NCI-H2196 (cell line): ENCODE results near the gene NPAS3.
"Not testable (repeated sequence)": the region's sequence is repeated elsewhere in the genome, so short reads cannot be mapped to it uniquely, and the experiment has no call there.

Experiments
- DNase-seq: peaks from one replicate; lab custom pipeline; 2025; ENCODE audit not compliant: unreplicated experiment; lab: John Stamatoyannopoulos, UW

The NPAS3 gene

DNA sequence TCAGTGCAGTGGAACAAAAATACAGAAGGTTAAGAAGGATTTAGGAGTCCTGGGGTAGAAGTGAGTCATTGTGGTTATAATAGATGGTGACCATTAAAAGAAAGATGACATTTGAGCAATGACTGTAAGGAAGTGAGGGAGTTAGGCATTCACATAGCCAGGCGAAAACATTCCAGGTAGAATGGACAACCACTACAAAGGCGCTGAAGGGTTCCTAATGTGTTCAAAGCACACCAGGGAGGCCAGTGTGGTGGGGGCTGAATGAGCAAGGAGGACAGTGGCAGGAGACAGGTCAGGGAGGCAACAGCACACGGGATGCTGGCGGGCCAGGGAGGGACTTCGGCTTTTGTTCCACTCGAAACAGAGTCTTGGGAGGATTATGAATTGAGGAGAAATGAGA, 129.9 kb downstream of the NPAS3 start:
- no peak for DNase-seq

- no peak for DNase-seq
Measured at GRCh38 chr14:33070475-33070874, 131.8 kb downstream of the NPAS3 start.

- DNase-seq = no peak
Measured at GRCh38 chr14:33073023-33073422, 134.3 kb downstream of the NPAS3 start.

GRCh38 chr14:33081259-33081658, 142.6 kb downstream of the NPAS3 start:
- DNase-seq = no peak

DNA sequence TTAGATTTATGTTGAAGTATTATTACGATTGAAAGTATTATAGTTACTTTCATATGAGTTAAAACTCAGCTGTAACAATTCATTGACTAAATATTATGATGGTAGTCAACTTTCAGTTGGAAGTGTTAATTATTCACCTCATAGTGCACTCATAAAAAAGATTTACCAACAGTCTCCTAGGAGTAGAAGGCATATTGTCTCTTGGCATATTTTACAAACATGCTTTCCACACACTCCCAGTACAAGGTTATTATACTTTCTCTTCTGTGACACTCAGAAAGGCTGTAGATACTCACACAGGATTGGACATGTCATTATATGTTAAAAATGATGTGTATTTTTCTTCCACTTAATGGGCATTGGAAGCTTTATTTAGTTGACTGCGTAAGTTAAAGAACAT, 147.1 kb downstream of the NPAS3 start:
- DNase-seq = no peak

DNA sequence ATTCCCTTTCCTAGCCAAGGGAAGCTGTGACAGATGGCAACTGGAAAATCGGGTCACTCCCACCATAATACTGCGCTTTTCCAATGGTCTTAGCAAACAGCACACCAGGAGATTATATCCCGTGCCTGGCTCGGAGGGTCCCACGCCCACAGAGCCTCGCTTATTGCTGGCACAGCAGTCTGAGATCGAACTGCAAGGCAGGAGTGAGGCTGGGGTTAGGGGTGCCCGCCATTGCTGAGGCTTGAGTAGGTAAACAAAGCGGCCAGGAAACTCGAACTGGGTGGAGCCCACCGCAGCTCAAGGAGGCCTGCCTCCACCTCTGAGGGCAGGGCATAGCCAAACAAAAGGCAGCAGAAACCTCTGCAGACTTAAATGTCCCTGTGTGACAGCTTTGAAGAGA, 149.6 kb downstream of the NPAS3 start:
- not testable (repeated sequence) for DNase-seq

DNA sequence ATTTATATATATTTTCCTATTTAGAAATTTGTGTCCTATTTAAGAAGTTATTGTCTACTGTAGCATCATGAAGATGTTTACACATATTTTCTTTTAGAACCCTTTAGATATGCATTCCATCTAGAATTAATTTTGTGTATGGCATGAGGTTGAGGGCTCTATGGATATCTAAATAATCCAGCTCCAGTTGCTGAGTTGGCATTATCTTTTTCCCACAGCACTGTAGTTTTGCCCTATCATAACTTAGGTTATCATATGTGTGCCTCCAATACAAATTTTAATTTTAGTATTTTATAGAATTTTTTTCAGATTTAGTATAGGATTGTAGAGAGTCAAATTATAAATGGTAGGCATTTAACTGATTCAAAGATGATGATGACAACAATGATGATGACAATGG, 159.3 kb downstream of the NPAS3 start:
- DNase-seq = no peak

GRCh38 chr14:33103489-33103888, 164.8 kb downstream of the NPAS3 start:
- no peak for DNase-seq

DNA sequence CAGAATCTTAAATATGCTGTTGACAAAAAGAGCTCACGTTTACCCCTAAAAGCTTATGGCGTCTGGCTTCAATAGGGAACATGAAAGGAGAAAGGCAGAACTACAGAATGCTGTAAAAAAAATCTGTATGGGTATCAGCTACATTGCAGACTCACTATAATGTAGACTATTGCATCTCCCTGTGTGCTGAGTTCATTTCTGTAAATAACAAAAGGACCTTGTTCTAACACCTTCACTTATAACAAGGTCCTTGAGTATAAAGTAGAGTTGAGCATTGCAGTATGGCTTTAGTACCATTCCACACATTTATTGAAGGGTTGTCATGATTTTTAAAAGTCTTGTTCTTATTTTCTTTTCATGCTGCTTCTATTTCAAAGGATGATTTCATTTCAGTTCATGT, 165.3 kb downstream of the NPAS3 start:
- DNase-seq = no peak

DNA sequence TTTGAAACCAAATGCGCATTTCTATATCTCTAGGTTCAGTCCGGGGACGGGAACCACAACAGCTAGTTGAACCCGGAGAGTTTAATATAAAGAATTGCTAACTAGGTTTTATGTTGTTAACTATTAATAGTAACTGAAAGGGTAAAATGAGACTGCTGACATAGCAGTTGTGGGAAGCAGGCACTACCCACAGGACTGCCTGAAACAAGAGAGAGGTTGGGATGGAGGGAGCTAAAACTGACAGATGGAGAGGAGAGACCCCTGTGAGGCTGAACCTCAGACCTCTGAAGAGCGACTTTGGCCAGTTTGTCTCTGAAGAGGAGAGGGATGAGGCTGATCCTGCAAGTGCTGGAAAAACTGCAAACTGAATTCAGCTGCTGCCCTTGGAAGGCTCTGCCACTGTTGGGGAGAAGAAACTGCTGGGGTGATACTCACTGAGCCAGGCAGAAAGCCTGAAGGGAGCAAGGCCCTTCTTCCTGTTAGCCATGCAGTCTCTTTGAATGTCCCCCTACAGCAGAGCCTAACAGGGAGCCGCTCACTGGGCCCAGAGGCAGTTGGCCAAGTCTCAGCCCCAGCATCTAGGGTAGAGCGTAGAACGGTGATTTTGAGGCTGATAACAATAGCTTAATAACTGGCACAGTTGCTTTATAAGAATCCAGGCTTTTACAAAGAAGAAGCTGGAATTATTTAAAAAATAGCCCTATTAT, 172.2 kb downstream of the NPAS3 start:
- DNase-seq = no peak

DNA sequence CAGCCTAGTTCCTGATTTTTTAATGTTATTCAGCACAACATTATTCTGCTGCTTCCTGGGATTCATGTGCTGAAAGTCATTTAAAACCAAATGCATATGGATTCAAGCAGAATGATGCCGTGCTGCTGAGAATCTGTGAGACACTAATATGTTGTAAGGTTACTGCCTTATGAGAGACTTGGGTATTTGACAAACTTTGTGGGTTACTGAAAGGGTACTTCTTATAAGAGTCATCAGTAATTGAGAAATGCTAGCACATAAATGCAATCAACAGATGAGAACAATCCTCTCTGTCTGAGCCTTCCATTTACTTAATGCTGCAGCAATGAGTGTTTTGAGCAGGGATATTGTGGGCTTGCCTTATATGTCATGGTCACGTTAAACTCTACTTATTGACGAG, 175.7 kb downstream of the NPAS3 start:
- DNase-seq = no peak

GRCh38 chr14:33118668-33119067, 180.0 kb downstream of the NPAS3 start:
- DNase-seq = no peak

GRCh38 chr14:33120341-33120740, 181.7 kb downstream of the NPAS3 start:
- no peak for DNase-seq

- no peak for DNase-seq
Measured at GRCh38 chr14:33120966-33121365, 182.3 kb downstream of the NPAS3 start.

GRCh38 chr14:33123281-33123680, 184.6 kb downstream of the NPAS3 start:
- DNase-seq = no peak

DNA sequence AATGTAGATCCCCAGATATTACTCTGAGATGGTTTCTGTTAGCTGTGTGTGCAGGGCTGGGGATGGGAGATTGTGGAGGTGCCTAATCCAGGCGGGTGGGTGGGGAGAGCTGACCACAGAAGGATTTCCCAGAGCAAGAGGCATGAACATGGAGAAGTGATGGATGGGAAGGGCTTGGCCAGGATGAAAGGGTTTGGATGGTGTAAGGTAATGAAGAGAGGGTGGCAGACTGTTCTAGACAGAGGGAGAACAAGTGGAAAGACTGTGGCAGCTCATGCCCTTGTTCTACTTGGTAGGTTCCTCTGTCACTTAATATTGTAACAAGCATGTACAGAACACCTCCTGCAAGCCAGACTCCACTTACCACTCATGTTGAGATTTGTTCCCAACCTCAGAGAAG, 187.8 kb downstream of the NPAS3 start:
- no peak for DNase-seq

GRCh38 chr14:33127531-33127930, 188.9 kb downstream of the NPAS3 start:
- DNase-seq = no peak

GRCh38 chr14:33131801-33132200, 193.1 kb downstream of the NPAS3 start:
- DNase-seq = no peak

- no peak for DNase-seq
Measured at GRCh38 chr14:33134162-33134561, 195.5 kb downstream of the NPAS3 start.

DNA sequence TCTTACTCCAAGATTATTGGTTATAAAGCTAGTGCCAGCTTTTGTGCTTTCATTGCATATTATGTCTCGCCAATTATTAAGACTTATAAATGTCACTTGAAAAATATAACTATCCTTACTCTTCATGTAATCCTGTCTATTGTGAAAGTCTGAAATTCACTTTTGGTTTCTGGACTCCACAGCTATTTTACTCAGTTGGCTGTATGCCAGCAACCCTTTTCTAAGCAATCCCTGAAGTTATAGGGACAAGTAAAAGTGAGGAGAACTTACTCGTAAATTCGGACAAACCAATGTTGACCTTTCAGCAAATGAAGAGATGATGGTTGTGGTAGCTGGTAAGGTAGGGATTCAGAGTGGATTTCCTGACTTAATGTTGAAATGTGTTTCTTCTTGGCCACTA, 196.3 kb downstream of the NPAS3 start:
- DNase-seq = no peak

- no peak for DNase-seq
Measured at GRCh38 chr14:33150666-33151428, 212.2 kb downstream of the NPAS3 start.

DNA sequence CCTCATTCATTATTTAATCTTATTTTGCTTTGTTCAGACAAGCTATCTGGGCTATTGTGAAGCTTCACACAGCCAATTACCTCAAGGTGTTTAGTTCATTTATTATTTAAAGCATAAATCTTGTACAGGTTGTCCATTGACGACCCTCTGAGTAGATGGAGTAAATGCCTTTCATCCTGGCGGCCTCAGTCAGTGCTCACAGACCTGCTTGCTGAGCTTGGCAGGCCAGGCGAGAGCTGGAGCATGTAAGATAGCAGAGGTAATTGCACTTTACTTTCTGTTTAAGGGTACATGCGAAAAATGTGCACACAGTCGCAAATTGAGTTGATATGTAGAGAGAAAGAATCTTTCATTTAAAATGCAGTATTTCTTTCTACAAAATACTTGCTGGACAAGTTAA, 224.4 kb downstream of the NPAS3 start:
- no peak for DNase-seq

DNA sequence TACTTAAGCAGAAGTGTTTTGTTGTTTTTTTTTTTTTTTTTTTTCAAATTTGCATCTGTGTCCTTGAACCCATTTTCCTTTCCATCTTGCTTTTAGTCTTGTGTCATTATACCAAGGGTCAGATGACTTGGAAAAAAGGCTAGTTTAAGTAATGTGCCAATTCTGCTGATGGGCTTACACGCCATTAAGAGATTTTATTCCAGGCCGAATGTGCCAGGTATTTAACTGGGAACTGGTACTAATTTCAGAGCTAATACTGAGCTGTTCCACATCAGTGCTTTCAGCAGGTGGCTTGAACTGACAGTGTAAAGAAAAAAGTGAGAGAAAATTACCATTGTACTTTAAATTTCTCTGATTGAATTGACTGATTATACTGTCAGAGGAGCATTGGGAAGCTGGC, 224.9 kb downstream of the NPAS3 start:
- DNase-seq = no peak
